ENCODE measurements around the gene IGSF5.

- TF ChIP-seq CTCF (IDR thresholded peaks at IDR 0.05) (no peak), POLR2A (IDR thresholded peaks at IDR 0.05) (no peak)
Observed at GRCh38 chr21:39804240-39804639, 59.3 kb downstream of the IGSF5 start.
